Activated naive CD4-positive, alpha-beta T cell treated with anti-CD3 and anti-CD28 coated beads, Interleukin-2, amount 10 ng/mL, durations not matched to agents 7 days and 5 days (primary cell): ENCODE results near the gene RUNX2.

Experiments used
- CTCF ChIA-PET: fragments of 350-600 bp; sonication (Branson Sonifier 250); formaldehyde crosslinking; loops from one replicate; lab custom pipeline; 2021; ENCODE audit warnings: antibody characterized with exemption; lab: Charles Lee
- DNase-seq: peaks from one replicate; pipeline ENCODE4 v3.0.0-alpha.2; 2020
- H3K27ac Mint-ChIP-seq: one replicate; pipeline ENCODE4 v1.8.0; 2021; ENCODE audit warnings: mild to moderate bottlenecking, moderate library complexity, mixed read lengths
- H3K27me3 Mint-ChIP-seq: one replicate; pipeline ENCODE4 v1.8.0; 2021; ENCODE audit warnings: mild to moderate bottlenecking, mixed read lengths
- H3K36me3 Mint-ChIP-seq: one replicate; pipeline ENCODE4 v1.8.0; 2021; ENCODE audit warnings: mixed read lengths
- H3K4me1 Mint-ChIP-seq: one replicate; pipeline ENCODE4 v1.8.0; 2021; ENCODE audit warnings: mixed read lengths
- H3K4me3 Mint-ChIP-seq: one replicate; pipeline ENCODE4 v1.8.0; 2021; ENCODE audit warnings: mild to moderate bottlenecking, moderate library complexity, mixed read lengths
- H3K9me3 Mint-ChIP-seq: one replicate; pipeline ENCODE4 v1.8.0; 2021; ENCODE audit warnings: mixed read lengths

The RUNX2 gene

GRCh38 chr6:45423824-45424450 is 95.8 kb downstream of the RUNX2 start:
- CTCF ChIA-PET: no interaction called here
- Mint-ChIP-seq H3K36me3 (peaks cover 1% of the 10 kb centered on the region), H3K27ac (peak overlapping the region; percentile 69), H3K4me3 (peak overlapping the region; percentile 84), H3K4me1 (peaks cover 44% of the 10 kb centered on the region), H3K9me3 (no peaks in the 10 kb centered on the region), H3K27me3 (peaks cover 65% of the 10 kb centered on the region)
- DNase-seq: no peak

- no peak for DNase-seq
- Mint-ChIP-seq H3K27me3 (peaks cover 61% of the 10 kb centered on the region), H3K4me3 (peak overlapping the region; percentile 55), H3K9me3 (no peaks in the 10 kb centered on the region), H3K36me3 (peaks cover 1% of the 10 kb centered on the region), H3K27ac (peak overlapping the region; percentile 69), H3K4me1 (peaks cover 43% of the 10 kb centered on the region)
- CTCF ChIA-PET: interaction anchor here (1.0 to 1.6 kb wide), 2 partner anchors 290 to 498 kb away, joined by 3 to 5 read pairs; no protein-coding TSS in a partner anchor
These were observed 96.3 kb downstream of the RUNX2 start for GRCh38 chr6:45424451-45424861.

- Mint-ChIP-seq H3K9me3 (no peaks in the 10 kb centered on the region), H3K4me3 (no peak overlapping the region), H3K36me3 (no peaks in the 10 kb centered on the region), H3K27me3 (peaks cover 43% of the 10 kb centered on the region), H3K4me1 (peaks cover 32% of the 10 kb centered on the region), H3K27ac (no peak overlapping the region)
- no peak for DNase-seq
- CTCF ChIA-PET: interaction anchor here (1.2 to 1.6 kb wide), 2 partner anchors 288 to 497 kb away, joined by 5 read pairs; no protein-coding TSS in a partner anchor
These were observed 98.1 kb downstream of the RUNX2 start for GRCh38 chr6:45426251-45426650.

DNA sequence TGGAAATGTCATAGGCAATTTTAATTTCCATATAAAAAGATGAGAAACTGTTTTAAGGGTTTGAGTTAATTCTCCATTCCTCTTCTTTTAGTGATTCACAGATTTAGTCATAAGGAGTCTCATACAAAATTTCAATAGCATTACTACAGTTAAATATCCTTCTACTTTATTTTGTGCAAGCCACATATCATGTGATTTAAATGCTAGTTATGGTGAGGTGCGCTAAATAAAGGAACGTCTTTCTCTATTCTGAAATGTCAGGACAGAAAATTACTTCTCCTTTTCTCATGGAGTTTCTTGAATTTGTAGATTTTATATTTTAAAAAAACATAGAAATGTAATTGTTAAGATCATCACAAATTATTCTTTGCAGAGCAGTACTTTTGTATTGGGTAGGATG is 99.6 kb downstream of the RUNX2 start:
- no peak for DNase-seq
- no peaks in the 10 kb centered on the region for H3K9me3 Mint-ChIP-seq
- peaks cover 31% of the 10 kb centered on the region for H3K4me1 Mint-ChIP-seq
- H3K4me3 Mint-ChIP-seq: no peak overlapping the region
- H3K36me3 Mint-ChIP-seq: peaks cover 3% of the 10 kb centered on the region
- CTCF ChIA-PET: no interaction called here
- H3K27me3 Mint-ChIP-seq: peaks cover 28% of the 10 kb centered on the region
- H3K27ac Mint-ChIP-seq: no peak overlapping the region

GRCh38 chr6:45428727-45429126 is 100.6 kb downstream of the RUNX2 start:
- no peaks in the 10 kb centered on the region for H3K9me3 Mint-ChIP-seq
- H3K27ac Mint-ChIP-seq: no peak overlapping the region
- no peak for DNase-seq
- CTCF ChIA-PET: interaction anchor here (0.7 kb wide), 1 partner anchor 286 kb away, joined by 3 read pairs; no protein-coding TSS in a partner anchor
- H3K36me3 Mint-ChIP-seq: peaks cover 3% of the 10 kb centered on the region
- H3K4me1 Mint-ChIP-seq: peaks cover 29% of the 10 kb centered on the region
- H3K4me3 Mint-ChIP-seq: no peak overlapping the region
- peaks cover 18% of the 10 kb centered on the region for H3K27me3 Mint-ChIP-seq

DNA sequence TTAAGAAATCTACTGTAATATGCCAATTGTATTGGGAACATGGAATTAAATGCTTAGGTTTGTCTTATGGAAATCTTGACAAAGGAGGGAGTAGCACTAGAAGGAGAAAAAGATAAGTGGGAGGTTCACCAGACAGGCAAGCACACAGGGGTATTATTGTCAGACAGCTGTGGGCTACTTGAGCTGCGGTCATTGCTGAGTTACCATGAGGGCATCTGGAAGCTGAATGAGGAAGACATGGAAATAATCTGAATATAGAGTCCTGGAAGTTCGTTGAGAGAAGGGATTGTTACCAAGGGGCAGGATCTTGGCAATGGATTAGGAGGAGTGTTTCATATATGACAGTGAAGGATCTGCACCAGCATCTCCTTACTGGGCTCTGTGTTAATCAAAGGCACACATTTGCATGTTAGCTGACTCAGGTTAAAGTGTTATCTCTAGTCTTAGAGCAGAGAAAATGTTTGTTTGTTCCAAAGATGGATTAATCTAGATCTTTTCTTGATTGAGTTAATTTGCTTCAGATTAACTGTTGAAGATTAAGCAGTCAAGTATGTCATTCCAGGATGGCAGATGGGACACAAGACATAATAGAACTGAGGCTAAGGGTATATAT is 102.6 kb downstream of the RUNX2 start:
- Mint-ChIP-seq H3K27me3 (peaks cover 4% of the 10 kb centered on the region), H3K27ac (no peak overlapping the region), H3K4me3 (no peak overlapping the region), H3K36me3 (peaks cover 3% of the 10 kb centered on the region), H3K9me3 (no peaks in the 10 kb centered on the region), H3K4me1 (peaks cover 36% of the 10 kb centered on the region)
- CTCF ChIA-PET: no interaction called here
- no peak for DNase-seq

DNA sequence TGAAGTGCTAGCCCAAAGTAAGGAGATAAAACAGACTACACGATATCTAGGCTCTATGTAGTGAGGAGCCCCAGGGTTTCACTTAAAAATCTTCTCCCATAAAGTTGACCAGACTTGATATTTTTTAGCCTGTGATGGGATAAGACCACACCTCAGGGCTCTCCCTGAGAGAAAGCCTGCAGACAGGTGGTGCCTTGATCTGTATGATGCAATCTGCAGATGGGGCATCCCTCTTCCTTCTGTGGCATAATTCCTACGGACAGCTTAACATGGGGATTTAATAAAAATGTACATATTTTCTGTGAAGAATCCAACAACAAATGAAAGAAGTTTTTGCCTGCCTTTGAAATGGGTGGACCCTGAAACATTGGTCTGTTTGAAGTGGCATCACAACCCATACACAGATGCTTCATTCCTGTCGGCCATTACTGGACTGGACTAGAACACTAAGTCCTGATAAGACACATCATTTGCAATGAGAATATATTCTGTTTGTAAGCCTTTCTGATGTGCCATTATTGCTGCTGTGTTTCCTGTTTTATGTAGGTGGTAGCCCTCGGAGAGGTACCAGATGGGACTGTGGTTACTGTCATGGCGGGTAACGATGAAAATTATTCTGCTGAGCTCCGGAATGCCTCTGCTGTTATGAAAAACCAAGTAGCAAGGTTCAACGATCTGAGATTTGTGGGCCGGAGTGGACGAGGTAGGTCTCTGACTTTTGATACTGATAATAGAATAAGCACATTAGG is 103.4 kb downstream of the RUNX2 start:
- CTCF ChIA-PET: no interaction called here
- Mint-ChIP-seq H3K27ac (peak overlapping the region; percentile 2), H3K9me3 (no peaks in the 10 kb centered on the region), H3K36me3 (peaks cover 3% of the 10 kb centered on the region), H3K4me3 (no peak overlapping the region), H3K27me3 (peaks cover 4% of the 10 kb centered on the region), H3K4me1 (peaks cover 40% of the 10 kb centered on the region)
- no peak for DNase-seq

DNA sequence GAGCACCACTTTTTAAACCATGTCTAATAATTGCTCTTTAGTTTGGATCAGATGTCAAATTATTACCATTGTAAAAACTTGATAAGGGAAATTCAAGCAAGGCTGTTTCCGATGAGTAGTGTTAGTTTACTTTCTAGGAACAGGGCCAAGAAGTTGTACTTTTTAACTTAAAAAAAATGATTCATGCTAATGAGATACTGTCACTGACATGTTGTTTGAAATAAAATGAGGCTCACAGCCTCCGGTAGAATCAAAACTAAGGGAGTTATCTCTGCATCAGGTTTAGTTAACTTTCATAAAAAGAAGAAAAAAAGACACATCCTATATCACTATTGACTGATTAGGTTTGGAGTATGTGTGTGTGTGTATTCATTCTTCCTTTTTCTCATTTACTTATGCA is 104.8 kb downstream of the RUNX2 start:
- Mint-ChIP-seq H3K27me3 (peaks cover 4% of the 10 kb centered on the region), H3K4me1 (peaks cover 54% of the 10 kb centered on the region), H3K9me3 (no peaks in the 10 kb centered on the region), H3K27ac (no peak overlapping the region), H3K4me3 (no peak overlapping the region), H3K36me3 (peaks cover 3% of the 10 kb centered on the region)
- DNase-seq: no peak
- CTCF ChIA-PET: no interaction called here

- CTCF ChIA-PET: interaction anchor here (0.7 to 0.8 kb wide), 2 partner anchors 43 to 489 kb away, joined by 3 read pairs; no protein-coding TSS in a partner anchor
- peak overlapping the region; percentile 30 for H3K27ac Mint-ChIP-seq
- H3K36me3 Mint-ChIP-seq: peaks cover 3% of the 10 kb centered on the region
- H3K27me3 Mint-ChIP-seq: peaks cover 1% of the 10 kb centered on the region
- peaks cover 51% of the 10 kb centered on the region for H3K4me1 Mint-ChIP-seq
- no peak overlapping the region for H3K4me3 Mint-ChIP-seq
- no peak for DNase-seq
- no peaks in the 10 kb centered on the region for H3K9me3 Mint-ChIP-seq
These were observed 105.6 kb downstream of the RUNX2 start for GRCh38 chr6:45433533-45434380.

DNA sequence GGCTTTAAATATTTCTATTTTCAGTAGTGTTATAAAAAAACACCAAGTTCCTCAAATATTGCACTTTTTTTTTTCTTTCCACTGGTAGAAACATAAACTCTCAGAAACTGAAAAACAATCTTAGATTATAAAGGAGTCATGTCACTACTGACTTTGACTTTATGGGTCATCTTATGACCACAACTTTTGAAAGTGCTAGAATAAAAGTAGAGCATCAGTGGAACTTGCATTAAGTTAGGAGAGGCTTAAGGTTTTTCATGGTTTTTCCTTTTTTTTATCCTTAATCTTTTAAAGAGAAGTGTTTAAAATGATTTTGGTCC is 106.2 kb downstream of the RUNX2 start:
- peaks cover 52% of the 10 kb centered on the region for H3K4me1 Mint-ChIP-seq
- no peak overlapping the region for H3K27ac Mint-ChIP-seq
- no peaks in the 10 kb centered on the region for H3K27me3 Mint-ChIP-seq
- H3K4me3 Mint-ChIP-seq: no peak overlapping the region
- no peak for DNase-seq
- no peaks in the 10 kb centered on the region for H3K9me3 Mint-ChIP-seq
- CTCF ChIA-PET: interaction anchor here (0.7 to 0.8 kb wide), 2 partner anchors 44 to 488 kb away, joined by 3 read pairs; no protein-coding TSS in a partner anchor
- H3K36me3 Mint-ChIP-seq: peaks cover 3% of the 10 kb centered on the region

DNA sequence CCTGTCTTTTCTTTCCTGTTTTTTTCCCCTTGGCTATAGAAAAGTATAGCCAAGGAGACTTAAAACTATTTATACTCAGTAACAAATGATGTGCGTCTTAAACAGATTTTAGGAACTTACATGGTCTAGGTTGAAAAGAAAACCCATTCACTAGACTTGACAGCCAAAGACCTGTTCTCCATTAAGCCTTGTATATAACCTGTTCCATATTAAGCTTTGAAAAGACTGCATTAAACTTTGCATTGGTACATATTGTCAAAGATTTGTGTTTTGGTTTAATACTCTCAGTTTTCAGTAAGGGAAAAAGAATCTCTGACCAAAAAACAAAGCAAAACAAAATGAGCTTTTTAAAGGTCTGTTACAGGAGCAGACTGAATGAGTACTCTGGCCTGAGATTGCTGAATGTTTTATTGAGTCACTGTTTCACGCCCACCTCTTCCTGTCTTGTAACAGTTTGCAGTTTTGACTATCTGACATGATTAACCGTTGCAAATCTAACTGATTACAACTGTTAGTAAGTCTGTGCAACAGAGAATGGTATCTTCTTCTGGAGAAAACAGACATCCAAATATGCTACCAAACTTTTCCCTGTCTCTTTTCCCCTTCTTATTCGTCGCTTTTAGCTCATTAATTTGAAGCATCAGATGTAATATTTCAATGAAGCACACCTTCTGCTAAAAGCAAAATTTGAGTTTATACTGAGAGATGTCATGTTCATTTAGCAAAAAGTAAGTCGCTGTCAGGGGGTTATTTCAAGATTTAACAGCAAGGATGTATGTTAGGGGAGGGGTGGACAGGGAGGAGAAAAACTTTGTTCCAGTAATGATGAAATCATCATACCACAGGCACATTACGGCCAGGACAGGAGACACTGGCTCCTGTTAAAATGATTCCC is 108.7 kb downstream of the RUNX2 start:
- H3K4me3 Mint-ChIP-seq: no peak overlapping the region
- H3K27me3 Mint-ChIP-seq: no peaks in the 10 kb centered on the region
- peaks cover 46% of the 10 kb centered on the region for H3K4me1 Mint-ChIP-seq
- CTCF ChIA-PET: interaction anchor here (0.6 to 1.4 kb wide), 3 partner anchors 30 to 486 kb away, joined by 3 to 6 read pairs (median 3); no protein-coding TSS in a partner anchor
- no peaks in the 10 kb centered on the region for H3K9me3 Mint-ChIP-seq
- DNase-seq: peak; percentile 24
- H3K27ac Mint-ChIP-seq: peak overlapping the region; percentile 42
- peaks cover 1% of the 10 kb centered on the region for H3K36me3 Mint-ChIP-seq

- H3K27me3 Mint-ChIP-seq: no peaks in the 10 kb centered on the region
- peaks cover 42% of the 10 kb centered on the region for H3K4me1 Mint-ChIP-seq
- DNase-seq: no peak
- CTCF ChIA-PET: interaction anchor here (1.4 kb wide), 1 partner anchor 485 kb away, joined by 6 read pairs; no protein-coding TSS in a partner anchor
- H3K36me3 Mint-ChIP-seq: no peaks in the 10 kb centered on the region
- no peak overlapping the region for H3K27ac Mint-ChIP-seq
- no peak overlapping the region for H3K4me3 Mint-ChIP-seq
- H3K9me3 Mint-ChIP-seq: no peaks in the 10 kb centered on the region
These were observed 109.3 kb downstream of the RUNX2 start for GRCh38 chr6:45437439-45437815.

GRCh38 chr6:45438151-45438550 is 110.0 kb downstream of the RUNX2 start:
- DNase-seq: no peak
- Mint-ChIP-seq H3K36me3 (no peaks in the 10 kb centered on the region), H3K27me3 (no peaks in the 10 kb centered on the region), H3K4me1 (peaks cover 42% of the 10 kb centered on the region), H3K4me3 (no peak overlapping the region), H3K27ac (no peak overlapping the region), H3K9me3 (no peaks in the 10 kb centered on the region)
- CTCF ChIA-PET: no interaction called here
